ENCODE data around the gene PTGES3.

The PTGES3 gene

GRCh38 chr12:56688129-56688845 is at the start of gene PTGES3:
Gene PTGES3, minus strand, starts transcription at chr12:56688284. Its CDS starts 285 bp downstream, at chr12:56687999.
- no peak for TF ChIP-seq GATA2 (IDR thresholded peaks at IDR 0.05; ENCODE audit: low read depth, low read length)
- TF ChIP-seq GATA3 (IDR thresholded peaks at IDR 0.05; ENCODE audit: low read depth, low read length) = no peak

DNA sequence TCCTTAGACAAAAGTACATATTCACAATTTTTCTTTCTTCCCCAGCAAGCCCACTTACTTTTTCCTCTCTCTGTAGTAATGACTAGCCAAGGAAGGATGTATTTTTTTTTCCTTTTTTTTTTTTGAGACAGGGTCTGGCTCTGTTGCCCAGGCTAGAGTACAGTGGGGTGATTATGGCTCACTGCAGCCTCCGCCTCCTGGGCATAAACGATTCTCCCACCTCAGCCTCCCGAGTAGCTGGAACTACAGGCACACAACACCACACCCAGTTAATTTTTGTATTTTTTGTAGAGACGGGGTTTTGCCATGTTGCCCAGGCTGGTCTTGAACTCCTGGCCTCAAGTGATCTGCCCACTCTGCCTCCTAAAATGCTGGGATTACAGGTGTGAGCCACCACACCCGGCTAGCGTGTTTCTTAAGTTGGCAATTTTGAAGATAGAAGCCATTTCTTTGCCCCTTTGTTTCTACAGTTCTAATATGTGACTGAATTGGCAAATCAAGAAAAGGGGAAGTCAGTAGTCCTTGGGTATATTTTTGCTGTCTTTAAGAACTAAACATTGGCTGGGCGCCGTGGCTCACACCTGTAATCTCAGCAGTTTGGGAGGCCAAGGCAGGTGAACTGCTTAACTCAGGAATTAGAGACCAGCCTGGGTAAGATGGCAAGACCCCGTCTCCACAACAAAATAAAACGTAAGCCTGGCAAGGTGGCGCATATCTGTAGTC is 40.2 kb upstream of the PTGES3 start:
- no peak for TF ChIP-seq GATA3 (IDR thresholded peaks at IDR 0.05; ENCODE audit: low read depth, low read length)
- TF ChIP-seq GATA2 (IDR thresholded peaks at IDR 0.05; ENCODE audit: low read depth, low read length) = no peak

DNA sequence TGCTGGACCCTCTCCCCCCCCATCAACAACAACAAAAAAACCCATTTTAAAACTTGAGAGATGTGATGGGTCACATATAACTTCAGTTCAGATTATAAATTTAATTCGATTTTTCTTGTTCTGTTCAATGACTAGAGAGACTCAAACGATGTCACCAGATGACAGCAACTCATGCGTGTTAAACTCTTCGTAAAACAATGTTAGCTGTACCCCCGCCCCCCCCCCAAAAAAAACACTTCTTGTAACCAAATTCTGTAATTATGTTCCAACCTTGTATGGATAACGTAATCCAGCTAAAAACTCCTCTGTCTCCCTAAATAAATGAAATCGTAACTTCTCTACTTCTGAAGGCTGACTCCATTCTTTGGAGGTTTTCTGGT is 37.6 kb upstream of the PTGES3 start:
- TF ChIP-seq GATA2 (IDR thresholded peaks at IDR 0.05; ENCODE audit: low read depth, low read length) = no peak
- TF ChIP-seq GATA3 (IDR thresholded peaks at IDR 0.05; ENCODE audit: low read depth, low read length) = no peak

GRCh38 chr12:56724972-56725722 is 37.1 kb upstream of the PTGES3 start, which contains the start of gene NACA:
Gene NACA, minus strand, starts transcription at chr12:56725299. Its CDS starts 778 bp downstream, at chr12:56724521.
- no peak for TF ChIP-seq GATA3 (IDR thresholded peaks at IDR 0.05; ENCODE audit: low read depth, low read length)
- no peak for TF ChIP-seq GATA2 (IDR thresholded peaks at IDR 0.05; ENCODE audit: low read depth, low read length)

GRCh38 chr12:56724701-56724971 is 36.6 kb upstream of the PTGES3 start:
- TF ChIP-seq GATA3 (IDR thresholded peaks at IDR 0.05; ENCODE audit: low read depth, low read length) (no peak), GATA2 (IDR thresholded peaks at IDR 0.05; ENCODE audit: low read depth, low read length) (no peak)

GRCh38 chr12:56723889-56724700 is 36.0 kb upstream of the PTGES3 start:
- TF ChIP-seq GATA3 (IDR thresholded peaks at IDR 0.05; ENCODE audit: low read depth, low read length) (no peak), GATA2 (IDR thresholded peaks at IDR 0.05; ENCODE audit: low read depth, low read length) (no peak)

DNA sequence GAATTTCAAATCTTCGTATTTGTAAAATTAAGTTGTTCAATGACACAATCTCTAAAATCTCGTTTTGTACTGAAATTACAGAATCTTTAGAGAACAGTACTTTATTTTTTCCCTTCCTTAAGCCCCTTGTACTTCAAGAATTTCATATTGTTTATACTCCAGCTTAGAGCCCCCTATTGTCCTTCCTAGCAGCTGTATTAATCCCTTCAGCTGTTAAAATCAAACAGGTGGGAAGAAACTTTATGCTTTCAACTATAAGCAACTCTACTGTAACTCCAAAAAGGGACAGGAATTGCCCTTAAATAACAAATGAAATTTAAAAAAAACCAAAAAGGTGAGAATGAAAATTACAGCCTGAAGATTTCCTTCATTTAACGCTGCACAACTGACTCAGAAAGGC is 35.3 kb upstream of the PTGES3 start:
- TF ChIP-seq GATA3 (IDR thresholded peaks at IDR 0.05; ENCODE audit: low read depth, low read length) (no peak), GATA2 (IDR thresholded peaks at IDR 0.05; ENCODE audit: low read depth, low read length) (no peak)

DNA sequence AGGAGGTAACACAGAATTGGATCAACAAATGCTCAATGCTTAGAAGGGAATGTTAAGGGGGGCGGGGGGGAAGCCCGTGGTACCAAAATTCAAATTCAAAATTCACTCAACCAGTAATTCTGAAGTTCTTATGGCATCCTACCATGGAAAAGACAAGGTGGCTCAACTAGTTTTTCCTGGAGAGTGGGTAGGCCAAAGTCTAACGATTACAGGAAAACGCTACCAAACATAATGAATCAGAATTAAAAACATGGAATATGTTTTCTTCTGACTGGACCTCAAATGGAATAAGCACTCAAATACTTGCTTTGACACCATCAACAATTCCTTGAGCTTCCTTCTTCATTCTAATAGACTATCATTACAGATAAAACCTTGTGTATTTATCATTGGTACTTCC is 34.7 kb upstream of the PTGES3 start:
- TF ChIP-seq GATA2 (IDR thresholded peaks at IDR 0.05; ENCODE audit: low read depth, low read length) (no peak), GATA3 (IDR thresholded peaks at IDR 0.05; ENCODE audit: low read depth, low read length) (no peak)

- TF ChIP-seq GATA3 (IDR thresholded peaks at IDR 0.05; ENCODE audit: low read depth, low read length) = no peak
- no peak for TF ChIP-seq GATA2 (IDR thresholded peaks at IDR 0.05; ENCODE audit: low read depth, low read length)
Measured at GRCh38 chr12:56721721-56722120, 33.6 kb upstream of the PTGES3 start.

- TF ChIP-seq GATA2 (IDR thresholded peaks at IDR 0.05; ENCODE audit: low read depth, low read length) = no peak
- TF ChIP-seq GATA3 (IDR thresholded peaks at IDR 0.05; ENCODE audit: low read depth, low read length) = no peak
Measured at GRCh38 chr12:56721216-56721615, 33.1 kb upstream of the PTGES3 start.

GRCh38 chr12:56720731-56721151 is 32.7 kb upstream of the PTGES3 start:
- TF ChIP-seq GATA2 (IDR thresholded peaks at IDR 0.05; ENCODE audit: low read depth, low read length) (no peak), GATA3 (IDR thresholded peaks at IDR 0.05; ENCODE audit: low read depth, low read length) (no peak)

DNA sequence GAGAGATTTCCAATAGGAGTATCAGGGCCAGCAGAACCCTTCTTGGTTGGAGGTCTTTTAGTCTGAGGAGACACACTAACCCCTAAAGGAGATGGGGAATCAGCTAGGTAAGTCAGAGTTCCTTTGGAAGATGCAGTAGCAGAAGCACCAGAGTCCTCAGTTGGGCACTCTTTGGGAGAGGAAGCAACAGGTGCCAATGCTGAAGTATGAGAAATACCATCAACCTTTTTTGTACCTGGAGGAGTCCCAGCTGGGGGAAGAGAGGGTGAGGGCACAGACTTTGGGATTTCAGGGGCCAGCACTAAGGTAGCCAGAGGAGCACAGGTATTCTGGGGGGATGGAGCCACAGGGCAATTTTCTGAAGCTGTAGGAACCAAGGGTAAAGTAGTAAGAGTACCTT is 31.0 kb upstream of the PTGES3 start:
- TF ChIP-seq GATA3 (IDR thresholded peaks at IDR 0.05; ENCODE audit: low read depth, low read length) = no peak

DNA sequence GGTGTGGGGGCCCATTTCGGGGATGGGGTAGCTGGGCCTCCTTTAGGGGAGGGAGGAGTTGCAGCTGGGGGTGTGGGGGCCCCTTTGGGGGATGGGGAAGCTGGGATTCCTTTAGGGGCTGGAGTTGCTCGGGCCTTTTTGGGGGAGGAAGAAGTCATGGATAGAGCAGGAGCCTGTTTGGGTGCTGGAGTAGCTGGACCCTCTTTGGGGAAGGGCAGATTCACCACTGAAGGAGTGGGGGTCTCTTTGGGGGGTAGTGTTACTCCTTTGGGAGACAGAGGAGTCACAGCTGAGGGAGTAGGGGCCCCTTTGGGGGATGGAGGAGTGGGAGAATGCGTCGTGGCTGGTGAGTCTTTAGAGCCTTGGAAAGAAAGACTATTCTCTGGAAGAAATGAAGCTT is 30.6 kb upstream of the PTGES3 start:
- TF ChIP-seq GATA3 (IDR thresholded peaks at IDR 0.05; ENCODE audit: low read depth, low read length) (no peak), GATA2 (IDR thresholded peaks at IDR 0.05; ENCODE audit: low read depth, low read length) (no peak)

GRCh38 chr12:56718149-56718548 is 30.1 kb upstream of the PTGES3 start:
- TF ChIP-seq GATA3 (IDR thresholded peaks at IDR 0.05; ENCODE audit: low read depth, low read length) (no peak), GATA2 (IDR thresholded peaks at IDR 0.05; ENCODE audit: low read depth, low read length) (no peak)

Data from SH-SY5Y (cell line).